Measurements from ENCODE around the gene ZNF823.

DNA sequence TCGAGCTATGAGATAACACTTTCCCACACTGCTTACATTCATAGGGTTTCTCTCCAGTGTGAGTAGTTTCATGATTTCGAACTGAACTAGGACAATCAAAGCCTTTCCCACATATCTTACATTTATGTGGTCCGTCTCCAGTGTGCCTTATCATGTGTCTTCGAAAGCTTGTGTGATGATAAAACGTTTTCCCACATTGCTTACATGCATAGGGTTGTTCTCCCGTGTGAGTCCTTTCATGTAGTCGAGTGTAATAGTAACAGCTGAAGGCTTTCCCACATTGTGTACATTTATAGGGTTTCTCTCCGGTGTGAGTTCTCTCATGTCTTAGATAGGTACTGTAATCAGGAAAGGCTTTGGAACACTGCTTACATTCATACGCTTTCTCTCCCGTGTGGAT, 16.3 kb downstream of the ZNF823 start:
- TF ChIP-seq POLR2A (IDR thresholded peaks at IDR 0.05; ENCODE audit: insufficient read depth in 1 of 2, low read depth in 2 of 2, low read length in 2 of 2) (no peak), TEAD3 (CRISPR knock-in tag; optimal IDR thresholded peaks at IDR 0.05; ENCODE audit: borderline replicate concordance) (no peak), ZNF772 (CRISPR knock-in tag; IDR thresholded peaks at IDR 0.05) (no peak), TEAD2 (CRISPR knock-in tag; IDR thresholded peaks at IDR 0.05) (no peak)
- TF ChIP-seq, protein P1, sequence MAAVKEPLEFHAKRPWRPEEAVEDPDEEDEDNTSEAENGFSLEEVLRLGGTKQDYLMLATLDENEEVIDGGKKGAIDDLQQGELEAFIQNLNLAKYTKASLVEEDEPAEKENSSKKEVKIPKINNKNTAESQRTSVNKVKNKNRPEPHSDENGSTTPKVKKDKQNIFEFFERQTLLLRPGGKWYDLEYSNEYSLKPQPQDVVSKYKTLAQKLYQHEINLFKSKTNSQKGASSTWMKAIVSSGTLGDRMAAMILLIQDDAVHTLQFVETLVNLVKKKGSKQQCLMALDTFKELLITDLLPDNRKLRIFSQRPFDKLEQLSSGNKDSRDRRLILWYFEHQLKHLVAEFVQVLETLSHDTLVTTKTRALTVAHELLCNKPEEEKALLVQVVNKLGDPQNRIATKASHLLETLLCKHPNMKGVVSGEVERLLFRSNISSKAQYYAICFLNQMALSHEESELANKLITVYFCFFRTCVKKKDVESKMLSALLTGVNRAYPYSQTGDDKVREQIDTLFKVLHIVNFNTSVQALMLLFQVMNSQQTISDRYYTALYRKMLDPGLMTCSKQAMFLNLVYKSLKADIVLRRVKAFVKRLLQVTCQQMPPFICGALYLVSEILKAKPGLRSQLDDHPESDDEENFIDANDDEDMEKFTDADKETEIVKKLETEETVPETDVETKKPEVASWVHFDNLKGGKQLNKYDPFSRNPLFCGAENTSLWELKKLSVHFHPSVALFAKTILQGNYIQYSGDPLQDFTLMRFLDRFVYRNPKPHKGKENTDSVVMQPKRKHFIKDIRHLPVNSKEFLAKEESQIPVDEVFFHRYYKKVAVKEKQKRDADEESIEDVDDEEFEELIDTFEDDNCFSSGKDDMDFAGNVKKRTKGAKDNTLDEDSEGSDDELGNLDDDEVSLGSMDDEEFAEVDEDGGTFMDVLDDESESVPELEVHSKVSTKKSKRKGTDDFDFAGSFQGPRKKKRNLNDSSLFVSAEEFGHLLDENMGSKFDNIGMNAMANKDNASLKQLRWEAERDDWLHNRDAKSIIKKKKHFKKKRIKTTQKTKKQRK (IDR thresholded peaks at IDR 0.05; ENCODE audit: low read length): no peak
